A673 (cell line): ENCODE measurements around the gene IRX3. TPM values are rescaled to one million over a fixed set of nuclear protein-coding genes. Genes with fewer than 3 reads are reported as not detected.

Source experiments
- BruUV-seq: library from RNA; stranded (reverse); fragments of 400-500 nt; replicated peaks from 2 replicates; lab custom pipeline; 2021; lab: Mats Ljungman, UMichigan
- CTCF ChIA-PET: fragments of 300-600 bp; sonication (Branson Sonifier 250); formaldehyde crosslinking; loops from one replicate; lab custom pipeline; 2022; ENCODE audit warnings: antibody characterized with exemption; lab: Charles Lee
- POLR2A ChIA-PET: fragments of 300-600 bp; sonication (Branson Sonifier 250); formaldehyde crosslinking; loops from one replicate; lab custom pipeline; 2022; ENCODE audit warnings: antibody characterized with exemption; ENCODE audit not compliant: low non-redundant PET; lab: Charles Lee
- DNase-seq: peaks from one replicate; pipeline ENCODE4 v3.0.0-alpha.2; 2015; ENCODE audit warnings: low spot score
- H3K27ac ChIP-seq: fragments of 200-600 bp; sonication (generic); 2 replicates; pipeline ENCODE4 v1.5.1; 2016; ENCODE audit warnings: mixed run types, low read depth, mild to moderate bottlenecking, mixed read lengths, antibody characterized with exemption, low read length; ENCODE audit not compliant: poor library complexity, severe bottlenecking
- H3K27me3 ChIP-seq: fragments of 200-600 bp; sonication (generic); replicated peaks from 2 replicates; pipeline ENCODE4 v1.6.1; 2017; ENCODE audit warnings: mixed run types, low read depth, mild to moderate bottlenecking, mixed read lengths, antibody characterized with exemption, low read length; ENCODE audit not compliant: insufficient read depth, poor library complexity
- H3K36me3 ChIP-seq: fragments of 200-600 bp; sonication (generic); 2 replicates; pipeline ENCODE4 v1.6.1; 2016; ENCODE audit warnings: mixed run types, mild to moderate bottlenecking, mixed read lengths, antibody characterized with exemption, low read length; ENCODE audit not compliant: insufficient read depth, poor library complexity, severe bottlenecking
- H3K4me1 ChIP-seq: fragments of 200-600 bp; sonication (generic); 2 replicates; pipeline ENCODE4 v1.6.1; 2017; ENCODE audit warnings: mixed run types, mild to moderate bottlenecking, mixed read lengths, antibody characterized with exemption, low read length; ENCODE audit not compliant: insufficient read depth, poor library complexity, severe bottlenecking
- H3K4me3 ChIP-seq: fragments of 200-600 bp; sonication (generic); 2 replicates; pipeline ENCODE4 v1.5.1; 2016; ENCODE audit warnings: low read depth, mixed run types, mild to moderate bottlenecking, mixed read lengths, low read length; ENCODE audit not compliant: poor library complexity, severe bottlenecking
- H3K9me3 ChIP-seq: fragments of 200-600 bp; sonication (generic); 2 replicates; pipeline ENCODE4 v1.6.1; 2016; ENCODE audit warnings: mixed run types, low read depth, mild to moderate bottlenecking, mixed read lengths, antibody characterized with exemption, low read length; ENCODE audit not compliant: poor library complexity, severe bottlenecking
- EZH2 ChIP-seq: fragments of 200-600 bp; sonication (generic); IDR thresholded peaks from 2 replicates; pipeline ENCODE4 v1.6.1; 2017; ENCODE audit warnings: borderline replicate concordance, low read depth, mild to moderate bottlenecking, mixed read lengths, antibody characterized with exemption, low read length; ENCODE audit not compliant: poor library complexity, severe bottlenecking
- intact Hi-C: fragments of 100-400 bp; cut with micrococcal nuclease; formaldehyde crosslinking; loops from one replicate; pipeline ENCODE4 v1.10.0; 2022; ENCODE audit not compliant: unreplicated experiment
- total RNA-seq: library from RNA; stranded (reverse); gene quantifications from 2 replicates; pipeline ENCODE4 v1.2.3, GENCODE V29; 2021
- TF ChIP-seq, protein P1 (sequence below): fragments of 300-800, 200-600 bp; sonication (generic); conservative IDR thresholded peaks from 2 replicates; pipeline ENCODE4 v1.5.1; 2017; ENCODE audit warnings: low read depth, mild to moderate bottlenecking, antibody characterized with exemption, low read length, moderate library complexity, mixed read lengths

IRX3 gene
- total RNA-seq, 1 experiment from 2014 or later: 22.9 TPM

DNA sequence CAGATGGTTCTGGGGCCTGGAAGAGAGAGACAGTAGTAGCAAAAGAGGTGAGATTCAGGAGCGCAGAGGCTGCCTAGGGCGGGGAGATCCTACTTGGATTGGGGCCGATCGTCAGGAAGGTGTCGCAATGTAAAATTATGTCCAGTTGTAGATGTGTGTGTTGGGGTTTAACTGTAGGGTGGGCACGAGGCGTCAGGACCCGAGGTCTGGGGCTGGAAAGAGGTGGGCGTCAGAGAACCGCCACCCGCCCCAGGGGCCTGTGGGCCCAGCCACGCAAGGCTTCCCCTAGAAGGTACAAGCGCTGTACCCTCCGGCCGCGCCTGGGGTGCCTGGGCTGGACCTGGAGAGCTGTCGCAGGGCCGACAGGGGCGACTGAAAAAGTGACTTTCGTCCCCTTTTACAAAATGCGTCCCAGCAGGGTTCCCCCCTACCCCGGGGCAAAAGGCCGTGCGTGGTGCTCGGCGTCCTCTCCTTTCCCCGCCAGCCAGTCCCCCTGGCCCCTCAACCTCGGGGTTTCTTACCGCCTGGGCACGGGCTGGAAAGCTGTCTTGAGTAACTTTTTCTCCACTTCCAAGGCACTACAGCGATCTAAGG lies 2.8 kb downstream of the IRX3 start:
- no TSS peak for BruUV-seq
- H3K27ac ChIP-seq: peak overlapping the region; percentile 56
- no peaks in the 10 kb centered on the region for H3K4me1 ChIP-seq
- intact Hi-C loops: loop anchor here (2.0 to 10.0 kb wide), 3 partner anchors 191 to 511 kb away; no protein-coding TSS in a partner anchor
- H3K4me3 ChIP-seq: peak overlapping the region; percentile 74
- peak; percentile 37 for DNase-seq
- ChIA-PET POLR2A (no interaction called here), CTCF (no interaction called here)
- peaks cover 8% of the 10 kb centered on the region for H3K36me3 ChIP-seq
- TF ChIP-seq, protein P1, sequence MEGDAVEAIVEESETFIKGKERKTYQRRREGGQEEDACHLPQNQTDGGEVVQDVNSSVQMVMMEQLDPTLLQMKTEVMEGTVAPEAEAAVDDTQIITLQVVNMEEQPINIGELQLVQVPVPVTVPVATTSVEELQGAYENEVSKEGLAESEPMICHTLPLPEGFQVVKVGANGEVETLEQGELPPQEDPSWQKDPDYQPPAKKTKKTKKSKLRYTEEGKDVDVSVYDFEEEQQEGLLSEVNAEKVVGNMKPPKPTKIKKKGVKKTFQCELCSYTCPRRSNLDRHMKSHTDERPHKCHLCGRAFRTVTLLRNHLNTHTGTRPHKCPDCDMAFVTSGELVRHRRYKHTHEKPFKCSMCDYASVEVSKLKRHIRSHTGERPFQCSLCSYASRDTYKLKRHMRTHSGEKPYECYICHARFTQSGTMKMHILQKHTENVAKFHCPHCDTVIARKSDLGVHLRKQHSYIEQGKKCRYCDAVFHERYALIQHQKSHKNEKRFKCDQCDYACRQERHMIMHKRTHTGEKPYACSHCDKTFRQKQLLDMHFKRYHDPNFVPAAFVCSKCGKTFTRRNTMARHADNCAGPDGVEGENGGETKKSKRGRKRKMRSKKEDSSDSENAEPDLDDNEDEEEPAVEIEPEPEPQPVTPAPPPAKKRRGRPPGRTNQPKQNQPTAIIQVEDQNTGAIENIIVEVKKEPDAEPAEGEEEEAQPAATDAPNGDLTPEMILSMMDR: no peak
- no peak for TF ChIP-seq EZH2
- no peaks in the 10 kb centered on the region for H3K27me3 ChIP-seq
- H3K9me3 ChIP-seq: no peaks in the 10 kb centered on the region

DNA sequence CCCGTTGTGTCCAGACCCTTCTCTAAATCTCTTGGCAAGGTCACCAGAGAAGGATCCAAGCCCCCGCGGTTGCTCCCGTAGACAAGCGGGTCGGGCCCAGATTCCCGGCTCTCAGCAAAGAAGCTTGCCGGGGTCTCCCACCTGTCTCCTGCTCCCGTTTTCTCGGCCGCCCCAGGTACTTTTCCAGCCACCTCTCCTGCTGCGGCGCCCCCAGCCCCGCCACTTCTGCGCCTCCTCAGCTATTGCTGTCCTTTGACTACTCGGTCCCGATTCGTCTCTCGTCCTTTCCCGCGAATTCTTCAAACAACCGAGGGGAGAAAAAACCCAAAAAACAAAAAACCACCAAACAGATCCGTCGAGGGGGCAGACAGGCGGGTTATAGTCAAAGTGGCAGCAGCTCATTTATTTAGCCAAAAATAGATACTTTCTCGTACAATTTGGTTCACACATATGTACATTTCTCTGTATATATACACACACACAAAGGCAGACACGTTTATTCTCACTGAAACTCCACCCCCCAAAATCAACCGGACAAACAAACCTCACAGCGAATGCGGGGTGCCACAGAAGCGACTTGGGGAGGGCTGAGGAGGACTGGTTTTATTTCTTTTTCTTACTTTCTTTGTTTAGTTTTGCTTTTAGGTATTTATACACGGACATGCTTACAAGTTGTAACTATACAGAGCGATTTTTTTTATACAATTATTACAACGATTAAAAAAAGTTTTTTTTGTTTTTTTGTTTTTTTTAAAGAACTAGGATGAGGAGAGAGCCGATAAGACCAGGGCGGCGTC lies 3.5 kb downstream of the IRX3 start:
- Histone ChIP-seq H3K27ac (no peak overlapping the region), H3K4me1 (no peaks in the 10 kb centered on the region), H3K27me3 (no peaks in the 10 kb centered on the region), H3K4me3 (peak overlapping the region; percentile 74), H3K9me3 (no peaks in the 10 kb centered on the region), H3K36me3 (peaks cover 8% of the 10 kb centered on the region)
- no peak for DNase-seq
- intact Hi-C loops: loop anchor here (2.0 to 10.0 kb wide), 3 partner anchors 192 to 510 kb away; no protein-coding TSS in a partner anchor
- CTCF ChIA-PET: interaction anchor here (0.6 kb wide), 1 partner anchor 72 kb away, joined by 3 read pairs; no protein-coding TSS in a partner anchor
- POLR2A ChIA-PET: no interaction called here
- BruUV-seq: TSS peak; percentile 52
- TF ChIP-seq, protein P1: no peak
- TF ChIP-seq EZH2: no peak

DNA sequence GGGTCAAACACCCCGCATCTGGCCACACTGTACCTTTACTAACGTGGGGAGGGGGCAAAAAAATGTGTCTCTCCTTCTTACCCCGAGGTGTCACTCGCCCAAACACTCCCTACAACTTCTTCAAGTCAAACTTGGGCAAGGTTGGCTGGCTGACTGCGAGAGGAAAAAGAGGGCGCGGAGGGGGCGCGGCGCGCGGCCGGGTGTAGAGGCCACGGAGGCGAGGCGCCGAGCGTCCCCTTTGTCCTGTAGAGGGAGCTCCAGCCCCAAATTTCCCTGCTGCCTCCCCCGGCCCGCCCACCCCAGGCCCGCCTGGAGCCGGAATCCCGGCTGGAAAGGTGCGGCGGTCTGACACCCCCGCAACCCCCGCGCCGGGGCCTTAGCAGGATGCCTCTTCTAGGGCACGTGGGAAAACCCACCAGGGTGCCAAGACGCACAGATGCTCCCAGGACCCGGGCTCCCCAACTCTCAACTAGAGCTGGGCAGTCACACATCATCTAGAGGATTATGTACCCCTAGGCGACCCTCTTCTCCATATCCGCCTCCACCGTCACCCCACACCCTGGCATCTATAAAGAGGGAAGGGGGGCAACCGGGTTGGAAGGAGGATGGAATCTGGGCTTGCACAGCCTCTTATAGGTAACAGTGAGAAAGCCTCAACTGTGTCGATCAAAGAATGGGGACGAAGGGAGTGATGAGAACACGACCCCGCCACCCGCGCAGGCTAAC lies 4.2 kb downstream of the IRX3 start:
- no peaks in the 10 kb centered on the region for H3K4me1 ChIP-seq
- H3K27ac ChIP-seq: no peak overlapping the region
- peaks cover 8% of the 10 kb centered on the region for H3K36me3 ChIP-seq
- ChIA-PET POLR2A (no interaction called here), CTCF (interaction anchor here (0.6 kb wide), 1 partner anchor 72 kb away, joined by 3 read pairs; no protein-coding TSS in a partner anchor)
- DNase-seq: peak; percentile 60
- peak overlapping the region; percentile 15 for H3K4me3 ChIP-seq
- H3K27me3 ChIP-seq: no peaks in the 10 kb centered on the region
- BruUV-seq: no TSS peak
- intact Hi-C loops: loop anchor here (2.0 to 10.0 kb wide), 3 partner anchors 192 to 510 kb away; no protein-coding TSS in a partner anchor
- no peaks in the 10 kb centered on the region for H3K9me3 ChIP-seq
- TF ChIP-seq EZH2: no peak
- TF ChIP-seq, protein P1: peak; percentile 54
